Measurements from ENCODE around the gene FHIP1B. TPM values are rescaled to one million over a fixed set of nuclear protein-coding genes. Genes with fewer than 3 reads are reported as not detected.

The FHIP1B gene
- total RNA-seq, 1 experiment from 2014 or later = 42.8 TPM

- BruUV-seq (replicated peaks) = no TSS peak
- no peak overlapping the region for H3K4me3 ChIP-seq (ENCODE audit: low read depth in 2 of 2, low read length in 2 of 2)
- in situ Hi-C loops (cut with HindIII; ENCODE audit: low pct_unique_long_range_greater_than_20kb, low sequenced_read_pairs) = no loop called here
- POLR2A ChIA-PET = no interaction called here
- H3K27me3 ChIP-seq (ENCODE audit: control insufficient read depth, insufficient read depth, low read length) = no peaks in the 10 kb centered on the region
- no peak for TF ChIP-seq TCF7L2 (IDR thresholded peaks at IDR 0.05; ENCODE audit: low read depth, low read length)
- TF ChIP-seq CTCF (IDR thresholded peaks at IDR 0.05) = no peak
- TF ChIP-seq REST (IDR thresholded peaks at IDR 0.05; ENCODE audit: insufficient read depth in 1 of 2, low read depth in 2 of 2, low read length in 1 of 2) = no peak
- TF ChIP-seq POLR2AphosphoS5 (IDR thresholded peaks at IDR 0.05; ENCODE audit: low read depth, low read length) = no peak
- no peak for TF ChIP-seq SIN3A (IDR thresholded peaks at IDR 0.05; ENCODE audit: borderline replicate concordance, insufficient read depth, low read depth, low read length)
- peaks cover 2% of the 10 kb centered on the region; the same call in 1 of the 2 replicates for H3K36me3 ChIP-seq (ENCODE audit: control insufficient read depth, insufficient read depth, low read length)
- DNase-seq (ENCODE audit: low read depth, low spot score) (no peak), ATAC-seq (no peak)
- H3K4me1 ChIP-seq (ENCODE audit: control insufficient read depth, insufficient read depth, low read length) = no peaks in the 10 kb centered on the region
- no peak overlapping the region for H3K27ac ChIP-seq (ENCODE audit: low read length)
- no peaks in the 10 kb centered on the region for H3K9me3 ChIP-seq (ENCODE audit: control insufficient read depth, insufficient read depth, low read depth, low read length)
- CTCF ChIA-PET = no interaction called here
- intact Hi-C loops (cut with micrococcal nuclease; ENCODE audit: unreplicated experiment) = no loop called here
These were observed 10.0 kb downstream of the FHIP1B start for GRCh38 chr11:6224421-6224820.

- no peaks in the 10 kb centered on the region for H3K27me3 ChIP-seq (ENCODE audit: control insufficient read depth, insufficient read depth, low read length)
- no peak overlapping the region for H3K27ac ChIP-seq (ENCODE audit: low read length)
- no peaks in the 10 kb centered on the region for H3K4me1 ChIP-seq (ENCODE audit: control insufficient read depth, insufficient read depth, low read length)
- intact Hi-C loops (cut with micrococcal nuclease; ENCODE audit: unreplicated experiment) = no loop called here
- BruUV-seq (replicated peaks) = no TSS peak
- no peak for DNase-seq (ENCODE audit: low read depth, low spot score)
- in situ Hi-C loops (cut with HindIII; ENCODE audit: low pct_unique_long_range_greater_than_20kb, low sequenced_read_pairs) = no loop called here
- no peak for ATAC-seq
- ChIA-PET POLR2A (no interaction called here), CTCF (no interaction called here)
- TF ChIP-seq CTCF (IDR thresholded peaks at IDR 0.05) = no peak
- no peak for TF ChIP-seq TCF7L2 (IDR thresholded peaks at IDR 0.05; ENCODE audit: low read depth, low read length)
- TF ChIP-seq REST (IDR thresholded peaks at IDR 0.05; ENCODE audit: insufficient read depth in 1 of 2, low read depth in 2 of 2, low read length in 1 of 2) = no peak
- no peak for TF ChIP-seq POLR2AphosphoS5 (IDR thresholded peaks at IDR 0.05; ENCODE audit: low read depth, low read length)
- TF ChIP-seq SIN3A (IDR thresholded peaks at IDR 0.05; ENCODE audit: borderline replicate concordance, insufficient read depth, low read depth, low read length) = no peak
- no peak overlapping the region for H3K4me3 ChIP-seq (ENCODE audit: low read depth in 2 of 2, low read length in 2 of 2)
- peaks cover 2% of the 10 kb centered on the region; the same call in 1 of the 2 replicates for H3K36me3 ChIP-seq (ENCODE audit: control insufficient read depth, insufficient read depth, low read length)
- H3K9me3 ChIP-seq (ENCODE audit: control insufficient read depth, insufficient read depth, low read depth, low read length) = no peaks in the 10 kb centered on the region
These were observed 10.6 kb downstream of the FHIP1B start for GRCh38 chr11:6223854-6224253.

All from Panc1 (cell line).